H9 (cell line): Measurements from ENCODE around the gene GTF3C5. TPM values are rescaled to one million over a fixed set of nuclear protein-coding genes. Genes with fewer than 3 reads are reported as not detected.
A peak's percentile ranks its signal among the peaks of the same experiment; 100 is the strongest.

Experiments
- DNase-seq: peaks from one replicate; pipeline ENCODE4 v3.0.0-alpha.2; 2017
- H2AFZ ChIP-seq: one replicate; pipeline ENCODE4 v1.6.1; 2013; ENCODE audit warnings: mild to moderate bottlenecking, low read length, control low read depth, moderate library complexity
- H2AK5ac ChIP-seq: 2 replicates; pipeline ENCODE4 v1.6.1; 2013; ENCODE audit warnings: low read length, control low read depth, mixed read lengths; ENCODE audit not compliant: insufficient read length
- H2BK120ac ChIP-seq: one replicate; pipeline ENCODE4 v1.6.1; 2013; ENCODE audit warnings: low read depth, mild to moderate bottlenecking, low read length, control low read depth, inconsistent platforms; ENCODE audit not compliant: poor library complexity, severe bottlenecking
- H2BK12ac ChIP-seq: 2 replicates; pipeline ENCODE4 v1.6.1; 2013; ENCODE audit warnings: low read length, control low read depth, mixed read lengths, low read depth; ENCODE audit not compliant: insufficient read length
- H2BK15ac ChIP-seq: 2 replicates; pipeline ENCODE4 v1.6.1; 2013; ENCODE audit warnings: low read depth, low read length, control low read depth
- H2BK20ac ChIP-seq: one replicate; pipeline ENCODE4 v1.6.1; 2013; ENCODE audit warnings: low read depth, mild to moderate bottlenecking, low read length, control low read depth, inconsistent platforms; ENCODE audit not compliant: poor library complexity, severe bottlenecking
- H2BK5ac ChIP-seq: 2 replicates; pipeline ENCODE4 v1.6.1; 2013; ENCODE audit warnings: low read length, control low read depth, mixed read lengths; ENCODE audit not compliant: insufficient read length
- H3K14ac ChIP-seq: 2 replicates; pipeline ENCODE4 v1.6.1; 2013; ENCODE audit warnings: low read length, control low read depth; ENCODE audit not compliant: insufficient read depth
- H3K18ac ChIP-seq: 2 replicates; pipeline ENCODE4 v1.6.1; 2013; ENCODE audit warnings: low read depth, mild to moderate bottlenecking, mixed read lengths, low read length, control low read depth; ENCODE audit not compliant: insufficient read length
- H3K23ac ChIP-seq: 2 replicates; pipeline ENCODE4 v1.6.1; 2013; ENCODE audit warnings: low read length, control low read depth, mixed read lengths, low read depth; ENCODE audit not compliant: insufficient read length
- H3K23me2 ChIP-seq: 2 replicates; pipeline ENCODE4 v1.6.1; 2013; ENCODE audit warnings: low read depth, mild to moderate bottlenecking, mixed read lengths, low read length, control low read depth; ENCODE audit not compliant: insufficient read length, poor library complexity, severe bottlenecking
- H3K27ac ChIP-seq: 2 replicates; pipeline ENCODE4 v1.5.1; 2013; ENCODE audit warnings: low read length, control low read depth, mixed read lengths, low read depth; ENCODE audit not compliant: insufficient read length
- H3K27me3 ChIP-seq: 2 replicates; pipeline ENCODE4 v1.6.1; 2013; ENCODE audit warnings: low read length, control low read depth, inconsistent platforms; ENCODE audit not compliant: insufficient read depth
- H3K4ac ChIP-seq: 2 replicates; pipeline ENCODE4 v1.6.1; 2013; ENCODE audit warnings: low read depth, mild to moderate bottlenecking, control low read depth, inconsistent platforms, low read length, moderate library complexity
- H3K4me1 ChIP-seq: 2 replicates; pipeline ENCODE4 v1.6.1; 2013; ENCODE audit warnings: low read length, control low read depth, inconsistent platforms; ENCODE audit not compliant: insufficient read depth
- H3K4me2 ChIP-seq: 2 replicates; pipeline ENCODE4 v1.6.1; 2013; ENCODE audit warnings: low read length, control low read depth, mixed read lengths; ENCODE audit not compliant: insufficient read length, insufficient read depth
- H3K56ac ChIP-seq: 2 replicates; pipeline ENCODE4 v1.6.1; 2013; ENCODE audit warnings: low read depth, mild to moderate bottlenecking, mixed read lengths, low read length, control low read depth; ENCODE audit not compliant: insufficient read length
- H3K79me1 ChIP-seq: 2 replicates; pipeline ENCODE4 v1.6.1; 2013; ENCODE audit warnings: low read depth, mild to moderate bottlenecking, moderate library complexity, low read length, control low read depth, inconsistent platforms; ENCODE audit not compliant: insufficient read depth, poor library complexity, severe bottlenecking
- H3K79me2 ChIP-seq: 2 replicates; pipeline ENCODE4 v1.6.1; 2013; ENCODE audit warnings: low read length, control low read depth, inconsistent platforms; ENCODE audit not compliant: insufficient read depth
- H3K9ac ChIP-seq: 2 replicates; pipeline ENCODE4 v1.6.1; 2013; ENCODE audit warnings: low read length, control low read depth, mixed read lengths; ENCODE audit not compliant: insufficient read length; ENCODE audit errors: extremely low read depth
- H3K9me3 ChIP-seq: one replicate; pipeline ENCODE4 v1.6.1; 2013; ENCODE audit warnings: low read depth, low read length, inconsistent platforms; ENCODE audit not compliant: control insufficient read depth
- H3T11ph ChIP-seq: one replicate; pipeline ENCODE4 v1.6.1; 2013; ENCODE audit warnings: mild to moderate bottlenecking, low read length, control low read depth, inconsistent platforms
- H4K20me1 ChIP-seq: one replicate; pipeline ENCODE4 v1.6.1; 2013; ENCODE audit not compliant: control insufficient read depth, insufficient read length, insufficient read depth
- H4K5ac ChIP-seq: 2 replicates; pipeline ENCODE4 v1.6.1; 2013; ENCODE audit warnings: low read depth, mild to moderate bottlenecking, mixed read lengths, low read length, control low read depth; ENCODE audit not compliant: insufficient read length
- H4K8ac ChIP-seq: replicated peaks from 2 replicates; pipeline ENCODE4 v1.6.1; 2013; ENCODE audit warnings: low read length, control low read depth, mixed read lengths, low read depth; ENCODE audit not compliant: insufficient read length
- H4K91ac ChIP-seq: 2 replicates; pipeline ENCODE4 v1.6.1; 2013; ENCODE audit warnings: low read depth, mild to moderate bottlenecking, moderate library complexity, mixed read lengths, low read length, control low read depth; ENCODE audit not compliant: insufficient read length
- H3K27ac Mint-ChIP-seq, 3 experiments: 2 replicates in 2 of 3; 3 replicates in 1 of 3; pipeline ENCODE4 v1.8.0; 2020 to 2021; ENCODE audit warnings: mixed read lengths in 3 of 3, mild to moderate bottlenecking in 1 of 3, moderate library complexity in 1 of 3
- H3K27me3 Mint-ChIP-seq: 2 replicates; pipeline ENCODE4 v1.8.0; 2021; ENCODE audit warnings: low read depth, mild to moderate bottlenecking, moderate library complexity, mixed read lengths
- H3K36me3 Mint-ChIP-seq, 3 experiments: 2 replicates in 2 of 3; 3 replicates in 1 of 3; pipeline ENCODE4 v1.8.0; 2020 to 2021; ENCODE audit warnings: low read depth in 3 of 3, mixed read lengths in 3 of 3; ENCODE audit not compliant: insufficient read depth in 1 of 3
- H3K4me1 Mint-ChIP-seq, 2 experiments: 2 replicates each; pipeline ENCODE4 v1.8.0; 2020; ENCODE audit warnings: mixed read lengths in 2 of 2
- H3K4me3 Mint-ChIP-seq, 2 experiments: 2 replicates in 1 of 2; 3 replicates in 1 of 2; pipeline ENCODE4 v1.8.0; 2020 to 2021; ENCODE audit warnings: mild to moderate bottlenecking in 2 of 2, mixed read lengths in 2 of 2, moderate library complexity in 1 of 2
- H3K9me3 Mint-ChIP-seq, 2 experiments: 2 replicates in 1 of 2; 3 replicates in 1 of 2; pipeline ENCODE4 v1.8.0; 2020; ENCODE audit warnings: mild to moderate bottlenecking in 2 of 2, mixed read lengths in 2 of 2, moderate library complexity in 1 of 2
- WGBS: extraction: QIAGEN DNeasy Blood & Tissue Kit; methylation state at CpG from one replicate; pipeline ENCODE4 v1.1.7; 2013; ENCODE audit warnings: missing lambda C conversion rate, low lambda C conversion rate, mixed read lengths; ENCODE audit not compliant: insufficient read length; ENCODE audit errors: extremely low coverage; 5-methylcytosine and 5-hydroxymethylcytosine counted together
- total RNA-seq: library from RNA; stranded (reverse); gene quantifications from 2 replicates; pipeline ENCODE4 v1.2.1, GENCODE V29; 2021
- TF ChIP-seq, protein P1 (sequence below): fragments of 200-600 bp; sonication (generic); conservative IDR thresholded peaks from 3 replicates; pipeline ENCODE4 v1.8.0; 2021; ENCODE audit warnings: antibody characterized with exemption, mild to moderate bottlenecking

GTF3C5 gene
- total RNA-seq, 1 experiment from 2014 or later = 88.9 TPM

DNA sequence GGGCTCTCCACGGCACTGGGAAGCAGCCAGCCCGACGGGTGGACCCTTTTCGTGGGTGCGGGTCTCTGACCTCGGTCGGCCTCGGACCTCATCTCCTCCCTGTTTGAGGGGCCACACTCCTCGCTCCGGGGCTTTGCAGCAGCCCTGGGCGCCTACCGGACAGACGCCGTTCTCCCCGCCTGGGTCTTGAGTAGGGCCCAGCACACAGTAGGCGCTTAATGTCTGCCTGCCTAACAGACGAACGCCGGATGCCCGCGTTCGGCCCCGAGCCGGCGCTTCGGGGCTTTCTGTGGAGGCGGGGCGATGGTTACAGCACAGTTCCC is 842 bp upstream of the GTF3C5 start:
- no CpG with 5 or more reads among the region's 28 CpGs for WGBS
- Histone ChIP-seq H2AFZ (no peak overlapping the region), H3K56ac (no peak overlapping the region), H3K14ac (peak overlapping the region; percentile 75; the same call in 1 of the 2 replicates), H4K20me1 (no peaks in the 10 kb centered on the region), H3K4ac (no peak overlapping the region), H3K27me3 (no peaks in the 10 kb centered on the region), H3K23ac (no peak overlapping the region), H3K79me1 (no peaks in the 10 kb centered on the region), H3K9ac (peak overlapping the region; percentile 90), H3K9me3 (no peaks in the 10 kb centered on the region), H3K18ac (no peak overlapping the region), H2BK5ac (no peak overlapping the region), H3K27ac (no peak overlapping the region), H2BK12ac (no peak overlapping the region), H3K79me2 (peaks cover 21% of the 10 kb centered on the region; the same call in 1 of the 2 replicates), H4K5ac (no peak overlapping the region), H4K8ac (no peak overlapping the region), H2AK5ac (no peak overlapping the region), H2BK120ac (no peak overlapping the region), H3K23me2 (peaks cover 4% of the 10 kb centered on the region), H3K4me2 (peak overlapping the region; percentile 63), H2BK15ac (no peak overlapping the region), H3K4me1 (no peaks in the 10 kb centered on the region; the same call in 1 of the 2 replicates), H4K91ac (no peak overlapping the region), H3T11ph (no peak overlapping the region), H2BK20ac (no peak overlapping the region)
- H3K27me3 Mint-ChIP-seq = peaks cover 17% of the 10 kb centered on the region
- peak overlapping the region in 2 of 3 experiments; percentile 95 to 96; a peak in 4 of 7 replicates for H3K27ac Mint-ChIP-seq
- H3K36me3 Mint-ChIP-seq = peaks cover 5 to 12% (median 8%) of the 10 kb centered on the region in 3 experiments; a peak in 5 of 7 replicates
- peak overlapping the region; percentile 93 to 99 for H3K4me3 Mint-ChIP-seq
- no peak for DNase-seq
- TF ChIP-seq, protein P1, sequence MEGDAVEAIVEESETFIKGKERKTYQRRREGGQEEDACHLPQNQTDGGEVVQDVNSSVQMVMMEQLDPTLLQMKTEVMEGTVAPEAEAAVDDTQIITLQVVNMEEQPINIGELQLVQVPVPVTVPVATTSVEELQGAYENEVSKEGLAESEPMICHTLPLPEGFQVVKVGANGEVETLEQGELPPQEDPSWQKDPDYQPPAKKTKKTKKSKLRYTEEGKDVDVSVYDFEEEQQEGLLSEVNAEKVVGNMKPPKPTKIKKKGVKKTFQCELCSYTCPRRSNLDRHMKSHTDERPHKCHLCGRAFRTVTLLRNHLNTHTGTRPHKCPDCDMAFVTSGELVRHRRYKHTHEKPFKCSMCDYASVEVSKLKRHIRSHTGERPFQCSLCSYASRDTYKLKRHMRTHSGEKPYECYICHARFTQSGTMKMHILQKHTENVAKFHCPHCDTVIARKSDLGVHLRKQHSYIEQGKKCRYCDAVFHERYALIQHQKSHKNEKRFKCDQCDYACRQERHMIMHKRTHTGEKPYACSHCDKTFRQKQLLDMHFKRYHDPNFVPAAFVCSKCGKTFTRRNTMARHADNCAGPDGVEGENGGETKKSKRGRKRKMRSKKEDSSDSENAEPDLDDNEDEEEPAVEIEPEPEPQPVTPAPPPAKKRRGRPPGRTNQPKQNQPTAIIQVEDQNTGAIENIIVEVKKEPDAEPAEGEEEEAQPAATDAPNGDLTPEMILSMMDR = no peak
- H3K4me1 Mint-ChIP-seq = peaks cover 17 to 18% of the 10 kb centered on the region in 2 experiments
- H3K9me3 Mint-ChIP-seq = peaks cover 2 to 6% of the 10 kb centered on the region in 2 experiments; a peak in 3 of 5 replicates
